Osteocyte (in vitro differentiated cells): ENCODE measurements around the gene IGFL1. TPM values are rescaled to one million over a fixed set of nuclear protein-coding genes. Genes with fewer than 3 reads are reported as not detected.
"Not testable (repeated sequence)": the region's sequence is repeated elsewhere in the genome, so short reads cannot be mapped to it uniquely, and the experiment has no call there.

Experiments used
- DNase-seq: peaks from one replicate; pipeline ENCODE4 v3.0.0; 2021; ENCODE audit warnings: mixed read lengths; ENCODE audit not compliant: unreplicated experiment; ENCODE audit errors: extremely low spot score
- H3K27ac Mint-ChIP-seq: one replicate; pipeline ENCODE4 v1.8.0; 2021; ENCODE audit warnings: mild to moderate bottlenecking, mixed read lengths; ENCODE audit not compliant: unreplicated experiment
- H3K27me3 Mint-ChIP-seq: one replicate; pipeline ENCODE4 v1.8.0; 2021; ENCODE audit warnings: mixed read lengths; ENCODE audit not compliant: unreplicated experiment
- H3K36me3 Mint-ChIP-seq: one replicate; pipeline ENCODE4 v1.8.0; 2021; ENCODE audit warnings: mixed read lengths; ENCODE audit not compliant: unreplicated experiment
- H3K4me1 Mint-ChIP-seq: one replicate; pipeline ENCODE4 v1.8.0; 2021; ENCODE audit warnings: mixed read lengths; ENCODE audit not compliant: unreplicated experiment
- H3K4me3 Mint-ChIP-seq: one replicate; pipeline ENCODE4 v1.8.0; 2021; ENCODE audit warnings: mild to moderate bottlenecking, moderate library complexity, mixed read lengths; ENCODE audit not compliant: unreplicated experiment
- H3K9me3 Mint-ChIP-seq: one replicate; pipeline ENCODE4 v1.8.0; 2021; ENCODE audit warnings: mixed read lengths; ENCODE audit not compliant: unreplicated experiment
- total RNA-seq: library from RNA; stranded (reverse); gene quantifications from 2 replicates; pipeline ENCODE4 v1.2.1, GENCODE V29; 2021
- TF ChIP-seq, protein P1 (sequence below): fragments of 200-600 bp; sonication (generic); IDR thresholded peaks from 2 replicates; pipeline ENCODE4 v1.5.0; 2021; ENCODE audit warnings: antibody characterized with exemption, mild to moderate bottlenecking, moderate library complexity

Gene IGFL1
- total RNA-seq, 1 donor from 2014 or later, result not detected

DNA sequence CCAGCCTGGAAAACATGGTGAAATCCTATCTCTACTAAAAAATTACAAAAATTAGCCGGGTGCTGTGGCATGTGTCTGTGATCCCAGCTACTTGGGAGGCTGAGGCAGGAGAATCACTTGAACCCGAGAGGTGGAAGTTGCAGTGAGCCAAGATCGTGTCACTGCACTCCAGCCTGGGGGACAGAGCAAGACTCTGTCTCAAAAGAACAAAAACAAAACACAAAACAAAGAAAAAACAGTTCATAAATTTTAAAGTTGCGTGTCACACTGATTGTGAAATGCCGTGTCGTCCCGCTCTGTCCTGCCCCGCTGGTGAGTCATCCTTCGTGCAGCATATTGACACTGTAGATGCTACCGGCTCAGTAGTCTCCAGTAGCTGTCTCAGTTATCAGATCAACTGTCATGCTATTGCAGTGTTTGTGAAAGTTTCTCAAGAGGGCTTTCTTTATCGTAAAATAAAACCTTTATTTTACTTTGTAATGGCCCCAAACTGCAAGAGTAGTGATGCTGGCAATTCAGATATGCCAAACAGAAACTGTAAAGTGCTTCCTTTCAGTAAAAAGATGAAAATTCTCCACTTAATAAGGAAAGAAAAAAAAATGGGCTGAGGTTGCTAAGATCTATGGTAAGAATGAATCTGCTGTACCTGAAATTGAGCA lies 36.4 kb upstream of the IGFL1 start:
- TF ChIP-seq, protein P1, sequence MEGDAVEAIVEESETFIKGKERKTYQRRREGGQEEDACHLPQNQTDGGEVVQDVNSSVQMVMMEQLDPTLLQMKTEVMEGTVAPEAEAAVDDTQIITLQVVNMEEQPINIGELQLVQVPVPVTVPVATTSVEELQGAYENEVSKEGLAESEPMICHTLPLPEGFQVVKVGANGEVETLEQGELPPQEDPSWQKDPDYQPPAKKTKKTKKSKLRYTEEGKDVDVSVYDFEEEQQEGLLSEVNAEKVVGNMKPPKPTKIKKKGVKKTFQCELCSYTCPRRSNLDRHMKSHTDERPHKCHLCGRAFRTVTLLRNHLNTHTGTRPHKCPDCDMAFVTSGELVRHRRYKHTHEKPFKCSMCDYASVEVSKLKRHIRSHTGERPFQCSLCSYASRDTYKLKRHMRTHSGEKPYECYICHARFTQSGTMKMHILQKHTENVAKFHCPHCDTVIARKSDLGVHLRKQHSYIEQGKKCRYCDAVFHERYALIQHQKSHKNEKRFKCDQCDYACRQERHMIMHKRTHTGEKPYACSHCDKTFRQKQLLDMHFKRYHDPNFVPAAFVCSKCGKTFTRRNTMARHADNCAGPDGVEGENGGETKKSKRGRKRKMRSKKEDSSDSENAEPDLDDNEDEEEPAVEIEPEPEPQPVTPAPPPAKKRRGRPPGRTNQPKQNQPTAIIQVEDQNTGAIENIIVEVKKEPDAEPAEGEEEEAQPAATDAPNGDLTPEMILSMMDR, result no peak
- no peaks in the 10 kb centered on the region for H3K36me3 Mint-ChIP-seq
- H3K4me1 Mint-ChIP-seq, result peaks cover 12% of the 10 kb centered on the region
- no peak for DNase-seq
- no peaks in the 10 kb centered on the region for H3K9me3 Mint-ChIP-seq
- peaks cover 51% of the 10 kb centered on the region for H3K27me3 Mint-ChIP-seq
- H3K27ac Mint-ChIP-seq, result peak overlapping the region; percentile 52
- no peak overlapping the region for H3K4me3 Mint-ChIP-seq

GRCh38 chr19:46193678-46194077 lies 35.9 kb upstream of the IGFL1 start:
- H3K36me3 Mint-ChIP-seq, result no peaks in the 10 kb centered on the region
- TF ChIP-seq, protein P1, result no peak
- no peak overlapping the region for H3K4me3 Mint-ChIP-seq
- peaks cover 14% of the 10 kb centered on the region for H3K4me1 Mint-ChIP-seq
- H3K27me3 Mint-ChIP-seq, result peaks cover 50% of the 10 kb centered on the region
- no peak for DNase-seq
- H3K9me3 Mint-ChIP-seq, result no peaks in the 10 kb centered on the region
- no peak overlapping the region for H3K27ac Mint-ChIP-seq

DNA sequence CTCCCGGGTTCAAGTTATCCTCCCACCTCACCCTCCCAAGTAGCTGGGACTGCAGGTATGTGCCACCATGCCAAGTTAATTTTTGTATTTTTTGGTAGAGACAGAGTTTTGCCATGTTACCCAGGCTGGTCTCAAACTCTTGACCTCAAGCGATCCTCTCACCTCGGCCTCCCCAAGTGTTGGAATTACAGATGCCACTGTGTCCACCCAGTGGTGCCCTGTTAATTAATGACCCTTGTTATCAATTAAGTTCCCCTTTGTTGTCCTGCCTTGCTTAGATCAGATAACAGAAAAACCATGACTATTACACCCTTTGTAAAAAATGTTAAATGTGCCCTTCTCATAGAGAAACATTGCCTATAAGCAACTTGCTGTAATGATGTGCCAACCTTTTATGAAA lies 34.4 kb upstream of the IGFL1 start:
- no peak overlapping the region for H3K27ac Mint-ChIP-seq
- TF ChIP-seq, protein P1, result no peak
- no peak overlapping the region for H3K4me3 Mint-ChIP-seq
- H3K27me3 Mint-ChIP-seq, result peaks cover 54% of the 10 kb centered on the region
- peaks cover 14% of the 10 kb centered on the region for H3K4me1 Mint-ChIP-seq
- no peaks in the 10 kb centered on the region for H3K36me3 Mint-ChIP-seq
- H3K9me3 Mint-ChIP-seq, result no peaks in the 10 kb centered on the region
- no peak for DNase-seq

DNA sequence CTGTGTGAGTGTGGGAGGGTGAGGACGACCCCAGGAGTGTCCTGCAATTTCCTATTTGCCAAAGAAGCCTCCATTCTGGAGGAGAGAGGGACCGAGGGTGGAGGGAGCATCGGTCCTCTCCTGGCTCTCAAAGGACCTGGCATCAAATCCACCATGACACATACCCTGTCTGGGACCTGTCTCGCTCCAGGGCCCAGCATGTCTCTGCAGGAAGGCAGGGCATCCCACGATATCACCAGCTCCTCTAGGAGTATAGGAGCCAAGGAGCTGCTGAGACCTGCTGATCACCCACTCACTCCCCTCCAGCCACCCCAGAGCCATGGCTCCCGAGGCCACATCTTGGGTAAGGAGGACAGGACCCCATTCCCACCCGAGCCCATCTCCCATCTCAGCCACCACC lies 33.6 kb upstream of the IGFL1 start:
- H3K27ac Mint-ChIP-seq, result not testable (repeated sequence)

DNA sequence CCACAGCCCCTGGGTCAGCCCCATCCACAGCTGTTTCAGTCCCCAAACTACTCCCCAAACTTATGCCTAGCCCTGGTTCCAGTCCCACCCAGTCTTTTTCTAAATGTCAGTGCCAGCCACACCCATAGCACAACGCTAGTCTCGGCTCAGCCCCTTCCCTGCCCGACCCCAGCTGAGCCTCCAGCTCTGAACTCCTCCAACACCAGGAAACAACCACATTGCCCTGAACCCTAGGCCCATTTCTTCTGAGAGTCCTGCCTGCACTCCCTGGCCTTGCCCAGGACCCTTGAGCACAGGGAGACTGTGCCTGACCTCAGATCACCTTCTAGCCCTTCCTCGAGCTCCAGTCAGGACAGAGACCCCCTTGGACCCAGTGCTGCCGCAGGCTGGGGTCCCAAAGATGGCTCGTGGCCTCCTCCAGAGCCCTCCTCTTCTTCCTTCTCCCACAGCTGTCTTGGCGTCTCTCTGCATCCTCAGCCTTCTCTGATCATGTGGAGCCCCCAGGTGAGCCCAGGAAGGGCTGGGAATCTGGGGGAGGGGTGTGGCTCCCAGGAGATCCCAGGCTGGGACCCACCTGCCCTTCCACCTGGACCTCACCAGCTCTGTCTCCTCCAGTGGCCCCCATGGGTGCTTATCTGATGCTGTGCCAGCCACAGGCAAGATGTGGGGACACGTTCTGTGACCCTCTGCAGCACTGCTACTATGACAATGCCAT lies 33.0 kb upstream of the IGFL1 start:
- Mint-ChIP-seq H3K4me1 (peaks cover 14% of the 10 kb centered on the region), H3K27me3 (peaks cover 54% of the 10 kb centered on the region), H3K27ac (no peak overlapping the region), H3K36me3 (no peaks in the 10 kb centered on the region), H3K4me3 (no peak overlapping the region), H3K9me3 (no peaks in the 10 kb centered on the region)
- no peak for DNase-seq
- TF ChIP-seq, protein P1, result no peak

More for the DNA sequence above, 33.6 kb upstream of the IGFL1 start:
- H3K36me3 Mint-ChIP-seq, H3K4me3 Mint-ChIP-seq, H3K9me3 Mint-ChIP-seq, DNase-seq: not testable (repeated sequence)
- peaks cover 14% of the 10 kb centered on the region for H3K4me1 Mint-ChIP-seq
- peaks cover 52% of the 10 kb centered on the region for H3K27me3 Mint-ChIP-seq
